Stimulated activated naive CD4-positive, alpha-beta T cell (primary cell): Measurements from ENCODE around the gene MID1.
"Not testable (repeated sequence)": the region's sequence is repeated elsewhere in the genome, so short reads cannot be mapped to it uniquely, and the experiment has no call there.

Experiments used
- DNase-seq, 6 experiments: peaks; one replicate each; lab custom pipeline; 2025; lab: John Stamatoyannopoulos, UW

MID1 gene

GRCh38 chrX:10617186-10617998 lies 3.0 kb downstream of the MID1 start:
- DNase-seq, result no peak

- DNase-seq, result no peak
These were observed 4.2 kb downstream of the MID1 start for GRCh38 chrX:10615931-10616774.

- DNase-seq, result no peak
These were observed 8.2 kb downstream of the MID1 start for GRCh38 chrX:10612215-10612614.

- DNase-seq, result no peak
These were observed 8.8 kb downstream of the MID1 start for GRCh38 chrX:10611441-10612090.

GRCh38 chrX:10608099-10608498 lies 12.3 kb downstream of the MID1 start:
- no peak for DNase-seq

GRCh38 chrX:10607233-10607632 lies 13.2 kb downstream of the MID1 start:
- DNase-seq, result no peak

GRCh38 chrX:10603612-10604011 lies 16.8 kb downstream of the MID1 start:
- DNase-seq, result no peak

GRCh38 chrX:10602646-10603045 lies 17.7 kb downstream of the MID1 start:
- no peak for DNase-seq

GRCh38 chrX:10600479-10600878 lies 19.9 kb downstream of the MID1 start:
- DNase-seq, result no peak

- DNase-seq, result no peak
These were observed 21.8 kb downstream of the MID1 start for GRCh38 chrX:10598540-10598939.

- DNase-seq, result no peak
These were observed 22.5 kb downstream of the MID1 start for GRCh38 chrX:10597871-10598270.

- no peak for DNase-seq
These were observed 28.7 kb downstream of the MID1 start for GRCh38 chrX:10591363-10592335.

GRCh38 chrX:10589787-10590186 lies 30.6 kb downstream of the MID1 start:
- not testable (repeated sequence) for DNase-seq

GRCh38 chrX:10589098-10589497 lies 31.3 kb downstream of the MID1 start:
- no peak for DNase-seq

- DNase-seq, result not testable (repeated sequence)
These were observed 35.5 kb downstream of the MID1 start for GRCh38 chrX:10584882-10585281.

GRCh38 chrX:10582945-10583344 lies 37.4 kb downstream of the MID1 start:
- no peak for DNase-seq

- DNase-seq, result no peak
These were observed 38.1 kb downstream of the MID1 start for GRCh38 chrX:10582215-10582733.

GRCh38 chrX:10579112-10580011 lies 41.0 kb downstream of the MID1 start:
- no peak for DNase-seq

GRCh38 chrX:10578527-10578926 lies 41.9 kb downstream of the MID1 start:
- DNase-seq, result no peak

GRCh38 chrX:10577853-10578252 lies 42.5 kb downstream of the MID1 start:
- no peak for DNase-seq
